Large intestine (tissue), 3 donors: ENCODE measurements around the gene RNH1. TPM values are rescaled to one million over a fixed set of nuclear protein-coding genes. Genes with fewer than 3 reads are reported as not detected.

Experiments
- DNase-seq, 2 donors: peaks; one replicate each; pipeline versions ENCODE4 v3.0.0 to v3.0.0-alpha.2; 2013
- H3K27ac ChIP-seq: one replicate; pipeline ENCODE4 v1.5.1; 2013; ENCODE audit warnings: low read length
- H3K27me3 ChIP-seq: 2 replicates; pipeline ENCODE4 v1.6.1; 2013; ENCODE audit warnings: low read length; ENCODE audit not compliant: control insufficient read depth, insufficient read depth
- H3K36me3 ChIP-seq: 2 replicates; pipeline ENCODE4 v1.6.1; 2013; ENCODE audit warnings: low read length; ENCODE audit not compliant: control insufficient read depth, insufficient read depth
- H3K4me1 ChIP-seq: one replicate; pipeline ENCODE4 v1.6.1; 2013; ENCODE audit warnings: low read length; ENCODE audit not compliant: control insufficient read depth, insufficient read depth
- H3K4me3 ChIP-seq: one replicate; pipeline ENCODE4 v1.5.1; 2013; ENCODE audit warnings: low read length
- H3K9me3 ChIP-seq: one replicate; pipeline ENCODE4 v1.6.1; 2013; ENCODE audit warnings: mild to moderate bottlenecking, low read depth, low read length, moderate library complexity; ENCODE audit not compliant: control insufficient read depth
- WGBS: methylation state at CpG from one replicate; pipeline ENCODE4 v1.1.5; 2013; ENCODE audit warnings: low lambda C conversion rate; ENCODE audit not compliant: insufficient coverage; 5-methylcytosine and 5-hydroxymethylcytosine counted together
- polyA plus RNA-seq: library from polyadenylated mRNA; unstranded; fragments of 120-200 nt; gene quantifications from one replicate; pipeline ENCODE4 v1.2.1, GENCODE V29; 2013

RNH1 gene
- polyA plus RNA-seq, 1 donor, result 85.4 TPM

- Histone ChIP-seq H3K36me3 (peaks cover 45% of the 10 kb centered on the region), H3K4me1 (peaks cover 9% of the 10 kb centered on the region), H3K4me3 (no peak overlapping the region), H3K27ac (no peak overlapping the region), H3K27me3 (no peaks in the 10 kb centered on the region), H3K9me3 (no peaks in the 10 kb centered on the region)
- DNase-seq, result no peak
- no CpG with 5 or more reads among the region's 14 CpGs for WGBS
Observed at GRCh38 chr11:454801-455565, 52.1 kb downstream of the RNH1 start.

- no peak overlapping the region for H3K27ac ChIP-seq
- peaks cover 39% of the 10 kb centered on the region for H3K36me3 ChIP-seq
- no peak overlapping the region for H3K4me3 ChIP-seq
- WGBS, result no CpG with 5 or more reads among the region's 9 CpGs
- no peaks in the 10 kb centered on the region for H3K27me3 ChIP-seq
- DNase-seq, result no peak
- H3K9me3 ChIP-seq, result no peaks in the 10 kb centered on the region
- H3K4me1 ChIP-seq, result peaks cover 17% of the 10 kb centered on the region
Observed at GRCh38 chr11:454043-454442, 53.0 kb downstream of the RNH1 start.

GRCh38 chr11:453564-453963, 53.5 kb downstream of the RNH1 start:
- Histone ChIP-seq H3K4me1 (peaks cover 22% of the 10 kb centered on the region), H3K36me3 (peaks cover 39% of the 10 kb centered on the region), H3K27ac (no peak overlapping the region), H3K27me3 (no peaks in the 10 kb centered on the region), H3K9me3 (no peaks in the 10 kb centered on the region), H3K4me3 (no peak overlapping the region)
- DNase-seq, result no peak
- no CpG with 5 or more reads among the region's 13 CpGs for WGBS

- Histone ChIP-seq H3K9me3 (no peaks in the 10 kb centered on the region), H3K27ac (no peak overlapping the region), H3K27me3 (no peaks in the 10 kb centered on the region), H3K36me3 (peaks cover 39% of the 10 kb centered on the region), H3K4me1 (peaks cover 25% of the 10 kb centered on the region), H3K4me3 (no peak overlapping the region)
- DNase-seq, result no peak
- WGBS, result no CpG with 5 or more reads among the region's 19 CpGs
Observed at GRCh38 chr11:452916-453527, 54.0 kb downstream of the RNH1 start.

GRCh38 chr11:452203-452744, 54.8 kb downstream of the RNH1 start:
- Histone ChIP-seq H3K4me1 (peaks cover 30% of the 10 kb centered on the region), H3K27me3 (no peaks in the 10 kb centered on the region), H3K27ac (no peak overlapping the region), H3K4me3 (no peak overlapping the region), H3K36me3 (peaks cover 36% of the 10 kb centered on the region), H3K9me3 (no peaks in the 10 kb centered on the region)
- no peak for DNase-seq
- no CpG with 5 or more reads among the region's 12 CpGs for WGBS

GRCh38 chr11:451738-452137, 55.3 kb downstream of the RNH1 start:
- WGBS, result no CpG with 5 or more reads among the region's 14 CpGs
- peaks cover 34% of the 10 kb centered on the region for H3K4me1 ChIP-seq
- DNase-seq, result no peak
- no peaks in the 10 kb centered on the region for H3K9me3 ChIP-seq
- no peaks in the 10 kb centered on the region for H3K27me3 ChIP-seq
- peaks cover 33% of the 10 kb centered on the region for H3K36me3 ChIP-seq
- H3K27ac ChIP-seq, result no peak overlapping the region
- H3K4me3 ChIP-seq, result no peak overlapping the region

- WGBS, result no CpG with 5 or more reads among the region's 46 CpGs
- peaks cover 42% of the 10 kb centered on the region for H3K4me1 ChIP-seq
- H3K9me3 ChIP-seq, result no peaks in the 10 kb centered on the region
- H3K27me3 ChIP-seq, result no peaks in the 10 kb centered on the region
- no peak overlapping the region for H3K27ac ChIP-seq
- H3K4me3 ChIP-seq, result peak overlapping the region; percentile 66
- DNase-seq, result peak; percentile 70 to 77
- peaks cover 33% of the 10 kb centered on the region for H3K36me3 ChIP-seq
Observed at GRCh38 chr11:450809-451451, 56.1 kb downstream of the RNH1 start.

- Histone ChIP-seq H3K4me3 (peak within 1 kb of the TSS; percentile 66), H3K27ac (peak within 1 kb of the TSS; percentile 98), H3K27me3 (no peaks in the 10 kb centered on the region), H3K36me3 (peaks cover 26% of the 10 kb centered on the region), H3K9me3 (no peaks in the 10 kb centered on the region), H3K4me1 (peaks cover 49% of the 10 kb centered on the region)
- WGBS, result 0% methylated on average over 1 of the region's 108 CpGs
- DNase-seq, result peak; percentile 96
Observed at GRCh38 chr11:449889-450808, 56.9 kb downstream of the RNH1 start, which contains the start of gene PTDSS2. Gene PTDSS2 (plus strand): TSS chr11:450279. CDS start chr11:450456, 177 bp downstream.

- Histone ChIP-seq H3K27me3 (no peaks in the 10 kb centered on the region), H3K36me3 (peaks cover 10% of the 10 kb centered on the region), H3K9me3 (no peaks in the 10 kb centered on the region), H3K4me3 (peak overlapping the region; percentile 65), H3K4me1 (peaks cover 67% of the 10 kb centered on the region), H3K27ac (peak overlapping the region; percentile 98)
- DNase-seq, result peak; percentile 96 to 97
- no CpG with 5 or more reads among the region's 55 CpGs for WGBS
Observed at GRCh38 chr11:447923-448731, 58.9 kb downstream of the RNH1 start.
